Ishikawa (cell line): ENCODE results near the gene TMEM61.

Experiments used
- CEBPB ChIP-seq: IDR thresholded peaks from 2 replicates; pipeline ENCODE4 v1.6.1; 2012
- FOXM1 ChIP-seq: IDR thresholded peaks from 2 replicates; pipeline ENCODE4 v1.6.1; 2012; ENCODE audit warnings: low read depth, borderline replicate concordance
- MAX ChIP-seq: IDR thresholded peaks from 2 replicates; pipeline ENCODE4 v1.6.1; 2012
- NFIC ChIP-seq: IDR thresholded peaks from 2 replicates; pipeline ENCODE4 v1.6.1; 2012
- RAD21 ChIP-seq: IDR thresholded peaks from 2 replicates; pipeline ENCODE4 v1.6.1; 2012; ENCODE audit warnings: low read depth
- REST ChIP-seq: IDR thresholded peaks from 2 replicates; pipeline ENCODE4 v1.6.1; 2012; ENCODE audit warnings: low read depth, mild to moderate bottlenecking
- TAF1 ChIP-seq: IDR thresholded peaks from 2 replicates; pipeline ENCODE4 v1.6.1; 2012; ENCODE audit warnings: low read depth, mild to moderate bottlenecking
- YY1 ChIP-seq: IDR thresholded peaks from 2 replicates; pipeline ENCODE4 v1.6.1; 2012; ENCODE audit warnings: low read depth
- ZBTB7A ChIP-seq: IDR thresholded peaks from 2 replicates; pipeline ENCODE4 v1.6.1; 2012; ENCODE audit warnings: low read depth

GRCh38 chr1:54989473-54989872 is 9.0 kb downstream of the TMEM61 start:
- TF ChIP-seq CEBPB (no peak), YY1 (no peak), REST (no peak), TAF1 (no peak), RAD21 (no peak), ZBTB7A (no peak), NFIC (no peak), FOXM1 (no peak), MAX (peak; percentile 2; the same call in 1 of the 2 replicates)
